Measurements from ENCODE around the gene TMEM123.
A peak's percentile ranks its signal among the peaks of the same experiment; 100 is the strongest.

Gene TMEM123

DNA sequence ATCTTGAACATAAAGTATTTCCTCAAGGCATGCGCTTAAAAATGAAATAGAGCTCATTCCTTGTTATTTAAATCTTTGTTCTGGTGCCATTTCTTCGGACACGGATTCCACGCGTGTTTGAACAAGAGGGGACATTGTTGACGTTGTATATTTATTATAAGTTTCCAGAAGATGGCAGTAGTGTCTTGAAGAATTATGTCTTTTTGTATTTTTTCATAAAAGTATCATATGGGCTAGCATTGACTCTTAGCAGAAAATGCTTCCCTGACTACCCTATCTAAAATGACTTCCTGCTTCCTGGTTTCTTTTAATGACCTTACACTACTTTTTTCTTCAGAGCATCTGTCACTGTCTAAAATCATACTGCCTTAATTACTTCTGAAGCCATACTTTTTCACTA is 85.2 kb downstream of the TMEM123 start:
- peaks cover 61% of the 10 kb centered on the region for H3K36me3 Mint-ChIP-seq (ENCODE audit: low read depth)
- H3K27ac Mint-ChIP-seq: peak overlapping the region; percentile 43
- peaks cover 25% of the 10 kb centered on the region for H3K4me1 Mint-ChIP-seq (ENCODE audit: low read depth)
- no peaks in the 10 kb centered on the region for H3K9me3 Mint-ChIP-seq
- H3K4me3 Mint-ChIP-seq: no peak overlapping the region
- no peaks in the 10 kb centered on the region for H3K27me3 Mint-ChIP-seq

GRCh38 chr11:102364991-102365390 is 87.6 kb downstream of the TMEM123 start:
- Mint-ChIP-seq H3K9me3 (no peaks in the 10 kb centered on the region), H3K4me1 (ENCODE audit: low read depth) (peaks cover 42% of the 10 kb centered on the region), H3K4me3 (no peak overlapping the region), H3K27me3 (no peaks in the 10 kb centered on the region), H3K27ac (no peak overlapping the region), H3K36me3 (ENCODE audit: low read depth) (peaks cover 76% of the 10 kb centered on the region)

GRCh38 chr11:102361086-102362031 is 91.2 kb downstream of the TMEM123 start:
- Mint-ChIP-seq H3K27ac (peak overlapping the region; percentile 47), H3K27me3 (no peaks in the 10 kb centered on the region), H3K4me1 (ENCODE audit: low read depth) (peaks cover 53% of the 10 kb centered on the region), H3K9me3 (peaks cover 17% of the 10 kb centered on the region), H3K4me3 (peak overlapping the region; percentile 14), H3K36me3 (ENCODE audit: low read depth) (peaks cover 85% of the 10 kb centered on the region)

DNA sequence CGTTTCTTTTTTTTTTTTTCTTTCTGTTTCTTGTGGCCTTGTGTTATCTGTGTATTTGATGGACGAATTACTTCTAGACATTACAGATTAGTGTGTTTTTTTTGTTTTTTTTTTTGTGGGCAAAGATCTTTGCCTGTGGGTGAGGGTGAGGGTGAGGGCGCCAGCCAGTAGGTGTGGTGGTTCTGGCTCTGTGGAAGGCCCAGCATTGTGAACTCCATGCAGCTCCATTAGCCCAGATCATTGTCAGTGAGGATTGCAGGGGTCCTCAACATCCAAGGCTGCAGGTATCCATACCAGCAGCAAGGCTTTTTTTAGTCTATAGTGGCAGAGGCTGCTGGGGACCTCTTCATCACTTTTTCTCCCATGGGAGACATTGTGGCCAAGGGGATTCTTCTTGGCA is 91.9 kb downstream of the TMEM123 start:
- peaks cover 88% of the 10 kb centered on the region for H3K36me3 Mint-ChIP-seq (ENCODE audit: low read depth)
- no peak overlapping the region for H3K4me3 Mint-ChIP-seq
- H3K4me1 Mint-ChIP-seq (ENCODE audit: low read depth): peaks cover 56% of the 10 kb centered on the region
- H3K27me3 Mint-ChIP-seq: no peaks in the 10 kb centered on the region
- H3K27ac Mint-ChIP-seq: peak overlapping the region; percentile 63
- H3K9me3 Mint-ChIP-seq: peaks cover 17% of the 10 kb centered on the region

- Mint-ChIP-seq H3K4me3 (no peak overlapping the region), H3K27ac (peak overlapping the region; percentile 63)
Measured at GRCh38 chr11:102359372-102359771, 93.2 kb downstream of the TMEM123 start.

DNA sequence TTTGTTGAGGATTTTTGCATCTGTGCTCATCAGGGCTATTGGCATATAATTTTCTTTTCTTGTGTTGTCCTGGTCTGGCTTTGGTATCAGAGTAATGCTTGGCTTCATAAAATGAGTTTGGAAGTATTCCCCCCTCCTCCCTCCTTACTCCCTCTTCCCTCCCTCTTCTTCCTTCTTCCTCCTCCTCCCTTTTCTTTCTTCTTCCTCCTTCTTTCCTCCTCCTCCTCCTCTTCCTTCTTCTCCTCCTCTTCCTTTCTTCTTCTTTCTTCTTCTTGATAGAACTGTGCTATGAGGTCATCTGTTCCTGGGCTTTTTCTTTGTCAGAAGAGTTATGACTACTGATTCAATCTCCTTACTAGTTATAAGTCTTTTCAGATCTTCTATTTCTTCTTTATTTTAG is 95.4 kb downstream of the TMEM123 start:
- H3K27ac Mint-ChIP-seq: peak overlapping the region; percentile 86
- peaks cover 69% of the 10 kb centered on the region for H3K4me1 Mint-ChIP-seq (ENCODE audit: low read depth)
- no peaks in the 10 kb centered on the region for H3K27me3 Mint-ChIP-seq
- H3K4me3 Mint-ChIP-seq: no peak overlapping the region
- H3K36me3 Mint-ChIP-seq (ENCODE audit: low read depth): peaks cover 91% of the 10 kb centered on the region
- H3K9me3 Mint-ChIP-seq: peaks cover 17% of the 10 kb centered on the region

More at GRCh38 chr11:102359372-102359771, 93.2 kb downstream of the TMEM123 start:
- Mint-ChIP-seq H3K9me3 (peaks cover 17% of the 10 kb centered on the region), H3K4me1 (ENCODE audit: low read depth) (peaks cover 67% of the 10 kb centered on the region), H3K27me3 (no peaks in the 10 kb centered on the region), H3K36me3 (ENCODE audit: low read depth) (peaks cover 89% of the 10 kb centered on the region)

DNA sequence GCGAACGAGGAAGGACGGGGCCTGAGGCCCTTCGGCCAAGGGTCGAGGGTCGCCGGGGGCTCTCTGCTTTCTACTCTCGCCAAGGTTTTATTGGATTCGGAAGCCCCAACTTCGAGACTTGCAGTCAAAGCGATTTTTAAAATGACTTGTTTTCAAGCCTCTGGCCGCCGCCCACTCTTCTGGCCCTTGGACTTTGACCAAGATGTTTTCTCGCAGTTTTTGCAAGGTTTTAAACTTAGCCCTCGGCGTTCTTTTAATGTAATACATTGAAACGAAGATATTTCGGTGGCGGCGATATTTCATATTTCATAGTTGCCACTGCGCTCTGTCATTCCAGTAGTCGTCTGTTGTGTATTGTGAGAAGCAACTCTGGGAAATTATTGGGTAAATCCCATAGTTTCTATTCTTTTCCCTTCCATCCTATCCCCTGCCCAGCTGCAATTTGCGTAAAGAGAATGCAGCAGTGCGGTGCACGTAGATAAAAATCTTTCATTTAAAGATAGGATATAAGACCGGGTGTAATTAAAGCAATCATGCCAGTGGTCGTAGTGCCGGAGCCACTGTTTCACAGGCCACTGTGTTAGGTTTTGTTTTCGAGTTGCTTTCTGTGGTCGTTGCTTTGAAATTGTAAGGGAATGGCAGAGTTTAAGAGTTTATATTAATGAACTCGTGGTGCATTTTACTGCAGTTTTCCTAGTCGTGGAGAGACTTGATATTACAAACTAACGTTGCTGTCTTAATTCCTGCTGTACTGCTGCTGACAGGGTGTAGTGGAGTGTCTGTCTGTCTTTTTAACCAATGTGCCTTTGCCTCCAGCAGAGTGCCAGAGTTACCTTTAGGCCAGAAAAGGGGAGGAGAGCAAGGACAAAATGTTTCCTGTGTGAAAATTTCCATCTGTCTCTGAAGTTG is 104.8 kb downstream of the TMEM123 start:
- H3K27ac Mint-ChIP-seq: peak overlapping the region; percentile 97
- H3K27me3 Mint-ChIP-seq: no peaks in the 10 kb centered on the region
- peaks cover 43% of the 10 kb centered on the region for H3K36me3 Mint-ChIP-seq (ENCODE audit: low read depth)
- H3K9me3 Mint-ChIP-seq: no peaks in the 10 kb centered on the region
- peaks cover 55% of the 10 kb centered on the region for H3K4me1 Mint-ChIP-seq (ENCODE audit: low read depth)
- peak overlapping the region; percentile 97 for H3K4me3 Mint-ChIP-seq

DNA sequence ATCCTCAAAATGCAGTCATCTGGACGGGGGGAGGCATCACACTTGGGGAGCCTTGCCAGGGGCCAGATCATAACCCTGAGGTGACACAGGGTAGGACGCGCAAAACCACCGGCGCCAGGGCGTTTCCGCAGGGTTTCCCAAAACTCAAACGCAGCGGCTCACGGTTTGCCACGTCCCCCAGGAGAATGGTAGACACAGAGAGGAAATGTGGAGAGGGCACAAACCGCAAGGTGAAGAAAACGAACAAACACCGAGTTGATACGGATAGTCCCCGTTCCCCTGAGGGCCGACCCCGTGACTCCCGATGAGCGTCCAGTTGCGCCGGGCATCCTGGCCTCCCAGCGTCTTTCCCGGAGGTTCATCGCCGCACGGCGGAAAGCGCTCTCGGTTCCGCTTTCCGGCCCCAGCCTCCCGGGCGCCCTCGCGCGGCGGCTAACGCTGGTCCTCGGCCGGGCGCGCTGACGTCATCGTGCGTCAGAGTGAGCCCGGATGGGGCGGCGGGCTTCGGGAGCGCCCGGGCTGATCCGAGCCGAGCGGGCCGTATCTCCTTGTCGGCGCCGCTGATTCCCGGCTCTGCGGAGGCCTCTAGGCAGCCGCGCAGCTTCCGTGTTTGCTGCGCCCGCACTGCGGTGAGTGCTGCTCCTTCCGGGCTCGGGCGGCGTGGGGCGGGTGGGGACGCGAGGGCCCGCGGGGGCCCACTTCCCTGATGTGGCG is 105.7 kb downstream of the TMEM123 start, which contains the start of gene BIRC2:
BIRC2 (plus strand) TSS at position 467 of the 714 bp plus-strand sequence. CDS start 2,641 bp downstream, outside the sequence.
- H3K36me3 Mint-ChIP-seq (ENCODE audit: low read depth): peaks cover 38% of the 10 kb centered on the region
- H3K27me3 Mint-ChIP-seq: no peaks in the 10 kb centered on the region
- H3K4me1 Mint-ChIP-seq (ENCODE audit: low read depth): peaks cover 57% of the 10 kb centered on the region
- peak within 1 kb of the TSS; percentile 97 for H3K4me3 Mint-ChIP-seq
- no peaks in the 10 kb centered on the region for H3K9me3 Mint-ChIP-seq
- H3K27ac Mint-ChIP-seq: peak within 1 kb of the TSS; percentile 97

DNA sequence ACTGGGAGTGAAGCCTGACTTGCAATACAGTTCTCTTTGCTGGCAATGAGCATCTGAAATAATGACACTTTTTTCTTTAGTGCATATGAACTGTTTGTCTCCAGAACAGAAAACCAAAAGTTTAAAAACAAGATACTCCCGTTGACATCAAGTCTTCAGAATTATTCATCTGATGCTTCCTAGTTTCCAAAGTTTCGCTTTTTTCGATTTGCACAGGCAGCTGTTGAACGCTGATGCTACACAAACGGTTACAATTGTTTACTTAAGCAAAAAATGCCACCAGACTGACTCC is 106.2 kb downstream of the TMEM123 start:
- Mint-ChIP-seq H3K27ac (peak overlapping the region; percentile 97), H3K27me3 (no peaks in the 10 kb centered on the region), H3K36me3 (ENCODE audit: low read depth) (peaks cover 33% of the 10 kb centered on the region), H3K9me3 (no peaks in the 10 kb centered on the region), H3K4me3 (peak overlapping the region; percentile 97), H3K4me1 (ENCODE audit: low read depth) (peaks cover 61% of the 10 kb centered on the region)

All from stimulated activated naive CD8-positive, alpha-beta T cell treated with anti-CD3 and anti-CD28 coated beads, Interleukin-15, Interleukin-2, amounts not matched to agents 100 ng/mL and 50 ng/mL, for 24 hours (primary cell).